SK-N-SH treated with all-trans-retinoic acid at 6 μM for 48 hours (cell line): ENCODE data around the gene MGARP.

Experiments used
- ATAC-seq: fragments of 200-7000 bp; cut with Tn5 transposase; 3 replicates; pipeline ENCODE4 v1.9.1; 2020; ENCODE audit warnings: mild to moderate bottlenecking, moderate library complexity
- ARNTL ChIP-seq: fragments of 450-650 bp; formaldehyde crosslinking; IDR thresholded peaks from 2 replicates; pipeline ENCODE4 v1.5.0; 2020; ENCODE audit warnings: low read depth, mild to moderate bottlenecking, moderate library complexity, borderline replicate concordance
- BACH2 ChIP-seq: fragments of 250-450 bp; sonication (Bioruptor Pico); IDR thresholded peaks from 2 replicates; pipeline ENCODE4 v1.9.0; 2021; ENCODE audit warnings: mild to moderate bottlenecking, borderline replicate concordance
- CSDC2 ChIP-seq: fragments of 250-450 bp; sonication (Bioruptor Pico); IDR thresholded peaks from 2 replicates; pipeline ENCODE4 v1.5.0; 2020; ENCODE audit warnings: mild to moderate bottlenecking, moderate library complexity
- CSRNP3 ChIP-seq: fragments of 250-450 bp; sonication (Bioruptor Pico); IDR thresholded peaks from 2 replicates; pipeline ENCODE4 v1.5.1; 2021; ENCODE audit warnings: mild to moderate bottlenecking, moderate library complexity
- GLIS3 ChIP-seq: fragments of 250-450 bp; sonication (Bioruptor Pico); IDR thresholded peaks from 2 replicates; pipeline ENCODE4 v1.5.0; 2020; ENCODE audit warnings: mild to moderate bottlenecking, moderate library complexity
- ISL1 ChIP-seq: fragments of 250-450 bp; sonication (Bioruptor Pico); IDR thresholded peaks from 2 replicates; pipeline ENCODE4 v2.1.2; 2022; ENCODE audit warnings: mild to moderate bottlenecking, moderate library complexity
- PATZ1 ChIP-seq: fragments of 250-450 bp; sonication (Bioruptor Pico); IDR thresholded peaks from 2 replicates; pipeline ENCODE4 v1.8.0; 2020; ENCODE audit warnings: mild to moderate bottlenecking, moderate library complexity, borderline replicate concordance
- POU6F1 ChIP-seq: fragments of 250-450 bp; sonication (Bioruptor Pico); IDR thresholded peaks from 2 replicates; pipeline ENCODE4 v1.8.0; 2021; ENCODE audit warnings: low read depth, mild to moderate bottlenecking, moderate library complexity, borderline replicate concordance
- RARB ChIP-seq: fragments of 250-450 bp; sonication (Bioruptor Pico); IDR thresholded peaks from 2 replicates; pipeline ENCODE4 v1.8.0; 2021; ENCODE audit warnings: mild to moderate bottlenecking, moderate library complexity
- SNAI2 ChIP-seq: fragments of 250-450 bp; sonication (Bioruptor Pico); IDR thresholded peaks from 2 replicates; pipeline ENCODE4 v1.5.0; 2020; ENCODE audit warnings: mild to moderate bottlenecking, moderate library complexity
- TOX ChIP-seq: fragments of 250-450 bp; sonication (Bioruptor Pico); IDR thresholded peaks from 2 replicates; pipeline ENCODE4 v1.8.0; 2021; ENCODE audit warnings: mild to moderate bottlenecking, moderate library complexity, borderline replicate concordance
- ZFP3 ChIP-seq: fragments of 250-450 bp; sonication (Bioruptor Pico); IDR thresholded peaks from 2 replicates; pipeline ENCODE4 v1.5.0; 2020; ENCODE audit warnings: mild to moderate bottlenecking, moderate library complexity
- ZFP30 ChIP-seq: fragments of 450-650 bp; formaldehyde crosslinking; IDR thresholded peaks from 2 replicates; pipeline ENCODE4 v1.5.0; 2022; ENCODE audit warnings: mild to moderate bottlenecking, moderate library complexity
- ZNF565 ChIP-seq: fragments of 450-650 bp; formaldehyde crosslinking; conservative IDR thresholded peaks from 2 replicates; pipeline ENCODE4 v1.5.0; 2020; ENCODE audit warnings: low read depth, mild to moderate bottlenecking, moderate library complexity
- ZNF8 ChIP-seq: fragments of 450-650 bp; formaldehyde crosslinking; IDR thresholded peaks from 2 replicates; pipeline ENCODE4 v1.5.0; 2020; ENCODE audit warnings: mild to moderate bottlenecking, moderate library complexity

Gene MGARP

GRCh38 chr4:139311909-139312308 is 31.9 kb upstream of the MGARP start (continued):
- no peak for TF ChIP-seq POU6F1
- TF ChIP-seq ZFP3 (CRISPR knock-in tag), result no peak

- TF ChIP-seq CSRNP3, result no peak
- no peak for TF ChIP-seq BACH2
- TF ChIP-seq ZNF8, result peak; percentile 99
- TF ChIP-seq ZNF565 (CRISPR knock-in tag), result no peak
- TF ChIP-seq CSDC2 (CRISPR knock-in tag), result no peak
- no peak for TF ChIP-seq RARB (CRISPR knock-in tag)
- TF ChIP-seq, all 23 proteins: peak for 1
- ATAC-seq, result no peak
Observed at GRCh38 chr4:139304920-139305319, 24.9 kb upstream of the MGARP start.

- ATAC-seq, result peak; percentile 57
Observed at GRCh38 chr4:139301821-139302611, 22.0 kb upstream of the MGARP start, which contains the start of gene NDUFC1. Gene NDUFC1, minus strand, starts transcription at chr4:139302477. Its CDS starts 6,679 bp downstream, at chr4:139295798.

More at GRCh38 chr4:139301821-139302611, 22.0 kb upstream of the MGARP start, which contains the start of gene NDUFC1:
- TF ChIP-seq POU6F1 (no peak), ZNF565 (CRISPR knock-in tag) (no peak), TOX (CRISPR knock-in tag) (no peak), PATZ1 (CRISPR knock-in tag) (no peak), ARNTL (CRISPR knock-in tag) (no peak), CSRNP3 (no peak), RARB (CRISPR knock-in tag) (no peak), ZNF8 (no peak), ISL1 (CRISPR knock-in tag) (no peak), GLIS3 (no peak), SNAI2 (CRISPR knock-in tag) (no peak), ZFP30 (CRISPR knock-in tag) (no peak), ZFP3 (CRISPR knock-in tag) (no peak)
